NB4 (cell line): ENCODE data around the gene TEX19.
A peak's percentile ranks its signal among the peaks of the same experiment; 100 is the strongest.

Experiments
- CTCF ChIP-seq: IDR thresholded peaks from one replicate; pipeline ENCODE4 v1.5.1; 2012; ENCODE audit warnings: low read depth, low read length
- MAX ChIP-seq: IDR thresholded peaks from 2 replicates; pipeline ENCODE4 v1.6.1; 2011; ENCODE audit warnings: low read depth, low read length
- MYC ChIP-seq: IDR thresholded peaks from 2 replicates; pipeline ENCODE4 v1.6.1; 2011; ENCODE audit warnings: low read depth, low read length

GRCh38 chr17:82388922-82389283 lies 29.9 kb downstream of the TEX19 start:
- TF ChIP-seq CTCF (no peak), MAX (no peak), MYC (0 out of 2 replicates have a peak, but pooled peaks have one; percentile 26)
